HG02588 (cell line): Measurements from ENCODE around the gene TMEM167A.

Source experiments
- ATAC-seq: cut with Tn5 transposase; IDR thresholded peaks from one replicate; pipeline ENCODE4 v1.9.1; 2021; ENCODE audit warnings: mild to moderate bottlenecking, moderate library complexity; ENCODE audit not compliant: unreplicated experiment

Gene TMEM167A

GRCh38 chr5:83076742-83077661 lies at the start of gene TMEM167A, which contains the start of gene XRCC4:
TSS of gene TMEM167A (minus strand) at chr5:83077394. CDS start at chr5:83077323, 71 bp downstream.
TSS of gene XRCC4 (plus strand) at chr5:83077547. CDS start at chr5:83104920, 27,373 bp downstream.
- peak; percentile 98 for ATAC-seq

DNA sequence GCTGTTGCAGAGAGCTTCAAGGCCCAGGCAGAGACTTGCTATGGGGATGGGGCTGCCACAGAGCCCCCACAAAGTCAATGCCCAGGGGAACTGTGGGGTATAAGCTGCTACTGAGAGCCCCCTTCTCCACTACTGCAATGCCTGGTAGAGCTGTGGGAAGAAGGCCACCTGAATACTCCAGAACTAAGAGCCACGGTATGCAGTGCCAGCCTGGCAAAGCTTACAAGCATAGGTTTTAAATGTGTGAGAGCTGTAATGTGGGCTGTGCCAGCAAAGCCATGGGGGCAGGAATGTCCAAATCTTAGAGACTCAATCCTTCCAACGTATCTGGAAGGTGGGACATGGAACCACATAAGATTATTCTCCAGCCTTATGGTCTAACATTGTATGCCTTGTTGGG lies 49.3 kb upstream of the TMEM167A start:
- ATAC-seq: no peak

DNA sequence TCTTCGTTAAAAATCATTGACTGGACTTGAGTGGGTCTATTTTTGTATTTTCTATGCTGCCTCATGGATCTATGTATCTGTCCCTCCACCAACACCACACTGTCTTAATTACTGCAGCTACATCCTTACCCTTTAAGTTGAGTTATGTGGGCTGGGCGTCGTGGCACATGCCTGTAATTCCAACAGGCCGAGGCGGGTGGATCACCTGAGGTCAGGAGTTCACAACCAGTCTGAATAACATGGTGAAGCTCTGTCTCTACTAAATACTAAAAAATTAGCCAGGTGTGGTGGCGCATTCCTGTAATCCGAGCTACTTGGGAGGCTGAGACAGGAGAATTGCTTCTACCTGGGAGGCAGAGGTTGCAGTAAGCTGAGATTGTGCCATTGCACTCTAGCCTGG lies 48.4 kb upstream of the TMEM167A start:
- no peak for ATAC-seq

- no peak for ATAC-seq
Measured at GRCh38 chr5:83124593-83124992, 47.4 kb upstream of the TMEM167A start.

GRCh38 chr5:83118976-83119375 lies 41.8 kb upstream of the TMEM167A start:
- no peak for ATAC-seq

DNA sequence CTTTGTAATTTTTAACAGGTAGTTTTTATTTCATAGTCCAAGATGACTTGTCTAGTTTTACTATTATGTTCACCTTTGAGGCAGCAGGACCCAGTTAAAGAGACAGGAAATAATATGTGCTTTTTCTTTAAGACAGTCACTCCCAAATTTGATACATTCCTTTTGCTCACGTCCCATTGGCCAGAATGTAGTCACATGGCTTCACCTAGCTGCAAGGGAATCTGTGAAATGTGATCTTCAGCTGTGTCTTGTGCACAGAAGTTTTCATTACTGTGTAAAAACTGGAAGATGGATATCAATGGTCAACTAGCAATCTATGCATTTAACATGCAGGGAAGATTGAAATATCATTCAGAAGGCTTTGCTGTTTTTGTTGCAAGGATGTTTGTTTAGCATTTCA lies 41.3 kb upstream of the TMEM167A start:
- ATAC-seq: no peak

GRCh38 chr5:83115816-83116215 lies 38.6 kb upstream of the TMEM167A start:
- ATAC-seq: no peak

- no peak for ATAC-seq
Measured at GRCh38 chr5:83109380-83109779, 32.2 kb upstream of the TMEM167A start.

- ATAC-seq: no peak
Measured at GRCh38 chr5:83107692-83108420, 30.7 kb upstream of the TMEM167A start.

DNA sequence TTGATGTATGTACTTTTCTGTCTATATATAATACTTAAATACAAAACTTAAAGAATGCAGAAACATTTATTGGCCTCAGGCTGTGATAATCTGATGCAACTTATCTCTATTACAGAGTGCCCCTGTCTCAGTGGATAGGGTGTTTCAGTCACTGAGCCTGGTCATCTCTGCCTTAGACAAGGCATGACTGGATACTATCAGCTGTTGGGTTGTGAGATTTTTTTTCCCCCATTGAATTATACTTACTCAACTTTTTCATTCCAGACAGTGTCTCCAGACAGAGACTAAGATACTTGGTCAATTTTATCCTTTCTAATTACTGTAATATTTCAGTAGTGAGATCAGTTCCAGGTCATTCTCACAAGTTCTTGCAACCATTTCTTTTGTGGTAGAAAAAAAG lies 26.8 kb upstream of the TMEM167A start:
- ATAC-seq: no peak

- no peak for ATAC-seq
Measured at GRCh38 chr5:83102364-83102980, 25.3 kb upstream of the TMEM167A start.

DNA sequence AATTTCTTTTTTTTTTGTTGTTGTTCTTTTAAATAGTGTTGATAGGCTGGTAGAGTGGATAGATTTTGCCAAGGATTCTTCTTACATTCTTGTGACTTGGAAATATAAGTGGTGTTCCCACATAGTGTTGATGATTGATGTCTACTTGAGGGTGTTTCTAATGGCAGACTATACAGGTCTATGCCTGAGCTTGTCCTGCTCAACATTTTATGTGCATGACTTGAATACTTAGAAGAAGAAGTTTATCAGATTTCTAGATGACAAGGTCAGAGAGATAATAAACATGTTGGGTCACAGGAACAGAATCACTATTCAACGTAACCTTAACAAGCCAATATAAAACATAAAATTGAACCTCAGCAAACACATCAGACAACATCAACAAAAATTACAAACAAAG lies 24.3 kb upstream of the TMEM167A start:
- ATAC-seq: no peak

GRCh38 chr5:83099445-83099844 lies 22.3 kb upstream of the TMEM167A start:
- no peak for ATAC-seq

- no peak for ATAC-seq
Measured at GRCh38 chr5:83099001-83099400, 21.8 kb upstream of the TMEM167A start.

- no peak for ATAC-seq
Measured at GRCh38 chr5:83097689-83098231, 20.6 kb upstream of the TMEM167A start.

DNA sequence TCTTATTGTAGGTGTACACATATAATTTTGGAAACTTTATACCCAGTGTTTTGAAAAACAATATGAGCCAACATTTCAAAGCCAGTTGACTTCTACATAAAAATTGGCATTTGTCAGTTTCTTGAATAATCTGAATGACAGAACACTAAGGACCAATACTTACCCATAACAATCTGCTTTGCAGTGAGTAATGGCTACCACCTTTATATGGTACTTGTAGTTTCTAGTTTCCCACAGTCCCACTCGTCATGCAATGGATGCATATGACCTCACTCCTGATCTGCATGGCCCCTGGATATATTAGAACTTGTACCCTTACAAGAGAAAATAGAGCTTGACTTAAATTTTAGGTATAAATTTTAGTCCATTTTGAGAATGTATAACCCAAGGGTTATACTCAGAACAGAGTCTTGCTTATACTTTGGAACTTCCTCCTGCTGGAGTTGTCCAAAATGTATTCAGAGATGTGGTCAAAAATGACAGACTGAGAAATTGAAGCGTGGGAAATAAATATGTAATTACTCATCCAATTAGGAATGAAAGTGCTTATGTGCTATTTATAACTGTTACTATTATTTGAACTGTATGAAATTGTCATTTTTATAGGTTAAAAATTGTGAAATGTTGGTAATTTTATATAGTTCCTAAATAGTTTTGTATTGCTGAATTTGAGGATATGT lies 19.6 kb upstream of the TMEM167A start:
- ATAC-seq: no peak

GRCh38 chr5:83095957-83096539 lies 18.9 kb upstream of the TMEM167A start:
- no peak for ATAC-seq

DNA sequence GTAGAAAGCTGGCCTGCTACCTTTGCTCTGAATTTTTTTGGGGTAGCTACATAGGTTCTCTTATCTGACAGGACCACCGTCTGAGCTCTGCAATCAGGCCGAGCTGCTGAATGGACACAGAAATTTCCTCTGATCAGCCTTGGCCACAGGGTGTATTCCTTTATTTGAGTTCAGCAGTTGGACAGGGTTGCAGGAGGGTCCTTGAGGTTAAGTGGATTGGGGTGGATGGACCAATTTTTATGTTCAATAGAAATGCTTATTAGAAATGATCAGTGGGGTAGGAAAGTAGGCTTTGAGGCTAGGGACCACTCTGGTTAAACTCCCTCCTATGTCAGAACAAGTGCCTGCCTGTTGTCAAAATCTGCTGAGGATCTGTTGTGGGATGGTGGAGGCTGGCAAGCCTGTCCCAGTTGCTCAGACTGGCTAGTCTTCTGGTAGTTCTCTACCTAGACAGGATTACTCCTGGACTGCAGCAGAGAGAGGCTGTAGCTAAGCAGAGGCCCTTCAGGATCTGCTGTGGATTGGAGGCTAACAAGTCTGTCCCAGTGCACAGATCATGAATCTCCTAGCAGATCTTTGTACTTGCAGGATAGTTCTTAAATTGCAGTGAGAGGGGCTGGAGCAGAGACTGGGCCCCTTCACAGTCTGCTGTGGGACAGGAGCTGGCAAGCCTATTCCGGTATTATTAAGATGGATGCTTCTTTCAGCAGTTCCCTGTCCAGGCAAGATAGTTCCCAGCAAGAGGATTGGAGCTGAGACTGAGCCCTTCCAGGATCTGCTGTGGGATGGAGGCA lies 18.2 kb upstream of the TMEM167A start:
- ATAC-seq: no peak

- ATAC-seq: no peak
Measured at GRCh38 chr5:83093692-83094091, 16.5 kb upstream of the TMEM167A start.
